HG03521 (cell line): Measurements from ENCODE around the gene FGGY.
"Not testable (repeated sequence)": the region's sequence is repeated elsewhere in the genome, so short reads cannot be mapped to it uniquely, and the experiment has no call there.

ENCODE experiments used
- ATAC-seq: cut with Tn5 transposase; IDR thresholded peaks from one replicate; pipeline ENCODE4 v1.9.1; 2021; ENCODE audit warnings: mild to moderate bottlenecking, moderate library complexity; ENCODE audit not compliant: unreplicated experiment

The FGGY gene

GRCh38 chr1:59433440-59433813, 136.5 kb downstream of the FGGY start:
- ATAC-seq: no peak

GRCh38 chr1:59434336-59434735, 137.4 kb downstream of the FGGY start:
- no peak for ATAC-seq

GRCh38 chr1:59436637-59437036, 139.7 kb downstream of the FGGY start:
- ATAC-seq: no peak

- no peak for ATAC-seq
These were observed 141.2 kb downstream of the FGGY start for GRCh38 chr1:59438058-59438560.

GRCh38 chr1:59442492-59442891, 145.6 kb downstream of the FGGY start:
- no peak for ATAC-seq

GRCh38 chr1:59443310-59443709, 146.4 kb downstream of the FGGY start:
- ATAC-seq: no peak

- ATAC-seq: no peak
These were observed 147.6 kb downstream of the FGGY start for GRCh38 chr1:59444520-59444919.

GRCh38 chr1:59445040-59445439, 148.1 kb downstream of the FGGY start:
- ATAC-seq: no peak

- ATAC-seq: no peak
These were observed 149.5 kb downstream of the FGGY start for GRCh38 chr1:59446257-59446901.

GRCh38 chr1:59452026-59452425, 155.1 kb downstream of the FGGY start:
- ATAC-seq: no peak

- no peak for ATAC-seq
These were observed 155.7 kb downstream of the FGGY start for GRCh38 chr1:59452559-59452958.

- no peak for ATAC-seq
These were observed 156.5 kb downstream of the FGGY start for GRCh38 chr1:59453297-59453968.

GRCh38 chr1:59455206-59455605, 158.3 kb downstream of the FGGY start:
- no peak for ATAC-seq

- no peak for ATAC-seq
These were observed 160.9 kb downstream of the FGGY start for GRCh38 chr1:59457786-59458185.

- ATAC-seq: no peak
These were observed 162.0 kb downstream of the FGGY start for GRCh38 chr1:59458884-59459283.

GRCh38 chr1:59462942-59463341, 166.0 kb downstream of the FGGY start:
- not testable (repeated sequence) for ATAC-seq

- not testable (repeated sequence) for ATAC-seq
These were observed 168.6 kb downstream of the FGGY start for GRCh38 chr1:59465478-59465877.

GRCh38 chr1:59468828-59469428, 172.0 kb downstream of the FGGY start:
- ATAC-seq: no peak

GRCh38 chr1:59471991-59472570, 175.2 kb downstream of the FGGY start:
- not testable (repeated sequence) for ATAC-seq

GRCh38 chr1:59473831-59474230, 176.9 kb downstream of the FGGY start:
- no peak for ATAC-seq

GRCh38 chr1:59474496-59474895, 177.6 kb downstream of the FGGY start:
- no peak for ATAC-seq

- ATAC-seq: no peak
These were observed 178.8 kb downstream of the FGGY start for GRCh38 chr1:59475737-59476136.
